GM12873 (cell line): Measurements from ENCODE around the gene MFSD2A.

Experiments used
- TF ChIP-seq, protein P1 (sequence below): IDR thresholded peaks from 2 replicates; pipeline ENCODE4 v1.5.1; 2012; ENCODE audit warnings: low read depth, mild to moderate bottlenecking, moderate library complexity, low read length, control low read depth; ENCODE audit not compliant: insufficient read depth; ENCODE audit errors: missing control alignments

MFSD2A gene

DNA sequence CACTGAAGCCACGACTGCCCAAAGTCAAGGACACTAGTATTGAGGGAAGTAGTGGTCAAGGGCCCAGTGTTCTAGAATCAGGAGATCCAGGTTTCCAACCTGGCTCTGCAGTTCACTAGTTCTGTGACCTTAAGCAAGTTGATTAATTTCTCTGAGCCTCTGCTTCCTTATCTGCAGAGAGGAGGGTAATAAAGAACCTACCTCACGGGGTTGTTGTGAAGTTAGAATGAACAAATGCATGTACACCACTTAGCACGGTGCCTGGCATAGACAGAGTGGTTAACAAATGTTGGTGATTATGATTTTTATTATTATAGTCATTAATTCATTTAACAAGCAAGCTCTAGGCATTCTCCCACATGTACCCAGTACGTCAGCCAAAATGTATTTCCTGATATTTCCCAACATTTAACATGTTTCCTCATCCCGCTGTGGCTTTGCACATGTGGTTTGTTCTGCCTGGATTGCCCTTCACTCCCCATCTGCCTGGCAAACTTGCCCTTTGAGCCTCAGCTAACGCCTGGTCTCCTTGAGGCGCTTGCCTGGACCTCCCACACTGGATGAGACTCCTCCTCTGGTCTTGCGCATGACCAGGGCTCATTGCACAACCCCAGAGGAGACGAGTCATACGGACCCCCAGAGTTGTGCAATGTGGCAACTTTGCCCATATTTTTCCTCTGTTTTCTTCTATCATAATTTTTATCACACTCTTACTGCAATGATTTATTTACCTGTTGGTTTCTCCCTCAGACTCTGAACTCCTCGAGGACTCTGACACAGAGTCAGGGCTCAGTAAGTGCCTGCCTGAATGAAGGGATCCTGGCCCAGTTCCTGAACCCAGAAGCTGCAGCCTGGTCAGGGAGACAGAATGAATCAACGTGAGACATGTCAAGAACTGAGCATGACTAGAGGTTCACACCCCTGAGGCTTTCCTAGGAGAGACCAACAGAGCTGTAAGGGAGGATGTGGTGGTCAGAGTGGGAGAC, 20.7 kb upstream of the MFSD2A start:
- TF ChIP-seq, protein P1, sequence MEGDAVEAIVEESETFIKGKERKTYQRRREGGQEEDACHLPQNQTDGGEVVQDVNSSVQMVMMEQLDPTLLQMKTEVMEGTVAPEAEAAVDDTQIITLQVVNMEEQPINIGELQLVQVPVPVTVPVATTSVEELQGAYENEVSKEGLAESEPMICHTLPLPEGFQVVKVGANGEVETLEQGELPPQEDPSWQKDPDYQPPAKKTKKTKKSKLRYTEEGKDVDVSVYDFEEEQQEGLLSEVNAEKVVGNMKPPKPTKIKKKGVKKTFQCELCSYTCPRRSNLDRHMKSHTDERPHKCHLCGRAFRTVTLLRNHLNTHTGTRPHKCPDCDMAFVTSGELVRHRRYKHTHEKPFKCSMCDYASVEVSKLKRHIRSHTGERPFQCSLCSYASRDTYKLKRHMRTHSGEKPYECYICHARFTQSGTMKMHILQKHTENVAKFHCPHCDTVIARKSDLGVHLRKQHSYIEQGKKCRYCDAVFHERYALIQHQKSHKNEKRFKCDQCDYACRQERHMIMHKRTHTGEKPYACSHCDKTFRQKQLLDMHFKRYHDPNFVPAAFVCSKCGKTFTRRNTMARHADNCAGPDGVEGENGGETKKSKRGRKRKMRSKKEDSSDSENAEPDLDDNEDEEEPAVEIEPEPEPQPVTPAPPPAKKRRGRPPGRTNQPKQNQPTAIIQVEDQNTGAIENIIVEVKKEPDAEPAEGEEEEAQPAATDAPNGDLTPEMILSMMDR = no peak

- TF ChIP-seq, protein P1 = no peak
These were observed 18.0 kb upstream of the MFSD2A start for GRCh38 chr1:39936724-39937491.

DNA sequence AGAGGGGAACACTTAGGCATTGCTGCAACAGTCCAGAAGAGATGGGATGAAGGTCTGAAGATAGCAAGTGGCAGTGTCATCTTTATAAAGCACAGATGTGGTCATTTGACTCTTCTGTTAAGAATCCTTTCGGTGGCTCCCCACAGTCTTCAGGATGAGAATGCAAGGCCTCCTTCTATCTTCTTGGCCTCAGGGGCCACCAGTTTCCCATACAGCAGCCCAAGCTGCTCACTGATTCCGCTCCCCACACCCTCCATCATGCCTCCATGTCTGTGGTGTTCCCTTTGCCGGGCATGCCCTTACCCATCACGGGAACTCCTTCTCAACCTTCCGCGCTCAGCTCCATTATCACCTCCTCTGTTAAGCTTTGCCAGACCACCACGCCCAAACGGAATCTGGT, 16.1 kb upstream of the MFSD2A start:
- TF ChIP-seq, protein P1 = no peak

- TF ChIP-seq, protein P1 = no peak
These were observed 14.7 kb upstream of the MFSD2A start for GRCh38 chr1:39940253-39940652.

GRCh38 chr1:39940980-39941871, 13.7 kb upstream of the MFSD2A start:
- TF ChIP-seq, protein P1 = no peak

- TF ChIP-seq, protein P1 = no peak
These were observed 11.3 kb upstream of the MFSD2A start for GRCh38 chr1:39943471-39944290.
